Measurements from ENCODE around the gene CTNNAL1. TPM values are rescaled to one million over a fixed set of nuclear protein-coding genes. Genes with fewer than 3 reads are reported as not detected.
A peak's percentile ranks its signal among the peaks of the same experiment; 100 is the strongest.

CTNNAL1 gene
- total and polyA plus RNA-seq, 8 donors, result 15.6 to 87.0 (median 53.7) TPM

- whole genome bisulfite sequencing, 5 donors, result 0 to 1% (median 1%) methylated on average over 15 to 47 of the region's 47 CpGs
- Histone ChIP-seq H3K4me3 (peak within 1 kb of the TSS; percentile 83 to 92 (median 88)), H3K9me3 (no peaks in the 10 kb centered on the region), H3K4me1 (peaks cover 19 to 40% (median 27%) of the 10 kb centered on the region in 4 donors), H3K27me3 (no peaks in the 10 kb centered on the region), H3K27ac (peak within 1 kb of the TSS; percentile 90 to 95 (median 93)), H3K36me3 (peaks cover 0 to 27% (median 19%) of the 10 kb centered on the region in 4 donors)
- peak; percentile 75 to 97 for DNase-seq
- TF ChIP-seq POLR2A (IDR thresholded peaks at IDR 0.05) (no peak), POLR2AphosphoS5 (IDR thresholded peaks at IDR 0.05) (peak; percentile 1 to 17 (median 6)), EP300 (IDR thresholded peaks at IDR 0.05) (no peak)
- TF ChIP-seq, protein P1, sequence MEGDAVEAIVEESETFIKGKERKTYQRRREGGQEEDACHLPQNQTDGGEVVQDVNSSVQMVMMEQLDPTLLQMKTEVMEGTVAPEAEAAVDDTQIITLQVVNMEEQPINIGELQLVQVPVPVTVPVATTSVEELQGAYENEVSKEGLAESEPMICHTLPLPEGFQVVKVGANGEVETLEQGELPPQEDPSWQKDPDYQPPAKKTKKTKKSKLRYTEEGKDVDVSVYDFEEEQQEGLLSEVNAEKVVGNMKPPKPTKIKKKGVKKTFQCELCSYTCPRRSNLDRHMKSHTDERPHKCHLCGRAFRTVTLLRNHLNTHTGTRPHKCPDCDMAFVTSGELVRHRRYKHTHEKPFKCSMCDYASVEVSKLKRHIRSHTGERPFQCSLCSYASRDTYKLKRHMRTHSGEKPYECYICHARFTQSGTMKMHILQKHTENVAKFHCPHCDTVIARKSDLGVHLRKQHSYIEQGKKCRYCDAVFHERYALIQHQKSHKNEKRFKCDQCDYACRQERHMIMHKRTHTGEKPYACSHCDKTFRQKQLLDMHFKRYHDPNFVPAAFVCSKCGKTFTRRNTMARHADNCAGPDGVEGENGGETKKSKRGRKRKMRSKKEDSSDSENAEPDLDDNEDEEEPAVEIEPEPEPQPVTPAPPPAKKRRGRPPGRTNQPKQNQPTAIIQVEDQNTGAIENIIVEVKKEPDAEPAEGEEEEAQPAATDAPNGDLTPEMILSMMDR (IDR thresholded peaks at IDR 0.05), result no peak
- intact Hi-C loops (cut with DNase I; ENCODE audit: low total_unique reads), result no loop called here
Observed at GRCh38 chr9:108934323-108934893, 78.9 kb downstream of the CTNNAL1 start, which contains the start of gene ABITRAM. ABITRAM (plus strand) TSS chr9:108934400; CDS start chr9:108934487, 87 bp downstream.

DNA sequence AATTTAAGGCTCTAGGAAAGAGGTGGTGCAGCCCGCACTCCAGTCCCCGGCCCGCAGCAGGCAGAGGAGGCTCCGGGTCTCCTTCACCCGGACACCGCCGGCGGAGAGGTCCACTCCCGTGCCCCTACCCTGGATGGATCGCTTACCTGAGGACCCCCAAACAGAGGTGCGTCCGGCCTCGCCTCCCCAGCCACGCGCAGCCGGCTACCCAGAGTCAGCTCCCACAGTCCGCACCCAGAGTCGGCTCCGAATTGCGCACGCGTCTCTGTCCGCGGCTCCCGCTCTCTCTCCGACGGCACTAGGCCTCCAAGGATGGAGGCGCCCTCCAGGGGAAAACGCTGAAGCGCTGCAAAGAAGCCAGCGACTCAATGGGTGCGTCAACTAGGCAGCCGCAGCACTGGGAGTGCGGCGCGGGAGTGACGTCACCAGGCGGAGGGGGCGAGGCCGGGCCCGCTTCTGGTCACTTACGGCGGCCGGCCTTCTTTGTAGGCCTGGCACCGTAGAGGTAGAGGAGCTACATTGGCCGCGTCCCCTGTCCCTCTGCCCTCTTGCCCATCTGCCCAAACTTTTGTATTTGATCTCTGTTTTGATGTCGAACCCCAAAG lies 79.5 kb downstream of the CTNNAL1 start, which contains the start of gene ELP1:
Gene ELP1 (minus strand): TSS at position 407 of the 605 bp plus-strand sequence. CDS start 2,978 bp downstream, outside the sequence.
- WGBS, 5 donors, result 0 to 1% (median 0%) methylated on average over 4 to 48 of the region's 48 CpGs
- TF ChIP-seq, protein P1 (IDR thresholded peaks at IDR 0.05), result no peak
- TF ChIP-seq POLR2A (IDR thresholded peaks at IDR 0.05) (peak in 1 of 4 donors; percentile 10), POLR2AphosphoS5 (IDR thresholded peaks at IDR 0.05) (peak; percentile 77 to 85 (median 85)), EP300 (IDR thresholded peaks at IDR 0.05) (no peak)

DNA sequence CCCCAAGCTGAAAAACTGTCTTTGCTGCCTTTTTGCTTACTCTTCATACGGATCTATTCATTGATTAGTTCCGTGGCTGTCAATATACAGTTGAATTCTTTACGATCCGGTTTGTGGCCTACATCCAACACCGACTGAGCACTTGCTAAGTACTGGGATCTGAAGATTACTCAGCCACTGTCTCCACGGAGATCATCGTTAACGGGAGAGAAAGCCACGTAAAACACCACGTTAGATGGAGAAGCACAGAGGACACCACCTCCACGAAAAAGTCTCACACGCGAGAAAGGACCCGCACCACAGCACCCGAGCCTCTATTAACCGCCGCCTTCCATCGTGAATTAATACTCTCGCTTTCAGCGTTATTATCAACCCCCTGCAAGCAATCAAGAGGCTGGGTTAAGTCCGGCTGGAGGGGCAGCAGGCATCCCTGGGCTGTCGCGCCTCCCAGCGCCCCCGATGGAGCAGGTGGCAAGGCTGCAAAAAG lies 80.0 kb downstream of the CTNNAL1 start:
- intact Hi-C loops (cut with DNase I; ENCODE audit: low total_unique reads), result no loop called here
- Histone ChIP-seq H3K9me3 (no peaks in the 10 kb centered on the region), H3K36me3 (peaks cover 4 to 27% (median 23%) of the 10 kb centered on the region in 4 donors), H3K4me3 (peak overlapping the region; percentile 83 to 92 (median 88)), H3K4me1 (peaks cover 19 to 40% (median 27%) of the 10 kb centered on the region in 4 donors), H3K27me3 (no peaks in the 10 kb centered on the region), H3K27ac (peak overlapping the region; percentile 90 to 95 (median 93))
- WGBS, 5 donors, result 1% methylated on average over 25 of the region's 25 CpGs
- no peak for DNase-seq
- TF ChIP-seq EP300 (IDR thresholded peaks at IDR 0.05) (no peak), POLR2AphosphoS5 (IDR thresholded peaks at IDR 0.05) (no peak), POLR2A (IDR thresholded peaks at IDR 0.05) (no peak)
- TF ChIP-seq, protein P1 (IDR thresholded peaks at IDR 0.05), result no peak

More for the DNA sequence above, 79.5 kb downstream of the CTNNAL1 start, which contains the start of gene ELP1:
- intact Hi-C loops (cut with DNase I; ENCODE audit: low total_unique reads), result no loop called here
- H3K9me3 ChIP-seq, result no peaks in the 10 kb centered on the region
- H3K27ac ChIP-seq, result peak within 1 kb of the TSS; percentile 90 to 95 (median 93)
- peak within 1 kb of the TSS; percentile 83 to 92 (median 88) for H3K4me3 ChIP-seq
- H3K36me3 ChIP-seq, result peaks cover 0 to 27% (median 19%) of the 10 kb centered on the region in 4 donors
- H3K27me3 ChIP-seq, result no peaks in the 10 kb centered on the region
- peak; percentile 92 to 98 for DNase-seq
- H3K4me1 ChIP-seq, result peaks cover 19 to 40% (median 27%) of the 10 kb centered on the region in 4 donors

- TF ChIP-seq EP300 (IDR thresholded peaks at IDR 0.05) (no peak), POLR2AphosphoS5 (IDR thresholded peaks at IDR 0.05) (no peak), POLR2A (IDR thresholded peaks at IDR 0.05) (no peak)
- TF ChIP-seq, protein P1 (IDR thresholded peaks at IDR 0.05), result no peak
- H3K4me3 ChIP-seq, result no peak overlapping the region
- H3K36me3 ChIP-seq, result peaks cover 35 to 70% (median 68%) of the 10 kb centered on the region in 4 donors
- intact Hi-C loops (cut with DNase I; ENCODE audit: low total_unique reads), result no loop called here
- H3K4me1 ChIP-seq, result peaks cover 10 to 23% (median 16%) of the 10 kb centered on the region in 4 donors
- H3K27me3 ChIP-seq, result no peaks in the 10 kb centered on the region
- WGBS, 5 donors, result 82 to 94% (median 86%) methylated on average over 2 of the region's 2 CpGs
- no peak overlapping the region for H3K27ac ChIP-seq
- no peak for DNase-seq
- H3K9me3 ChIP-seq, result no peaks in the 10 kb centered on the region
Observed at GRCh38 chr9:108928386-108928785, 84.9 kb downstream of the CTNNAL1 start.

All from stomach (tissue), 9 donors.